Dermis microvascular lymphatic vessel endothelial cell (primary cell): ENCODE measurements around the gene EZR. TPM values are rescaled to one million over a fixed set of nuclear protein-coding genes. Genes with fewer than 3 reads are reported as not detected.

Experiments used
- DNase-seq, 2 donors: peaks; one replicate each; pipeline versions ENCODE4 v3.0.0 to v3.0.0-alpha.2; 2010; ENCODE audit warnings: low read depth in 2 of 2
- total RNA-seq: library from RNA; depleted of rRNA; stranded (reverse); fragments of >200 nt; gene quantifications from 2 replicates; pipeline ENCODE4 v1.2.1, GENCODE V29; 2014

Gene EZR
- total RNA-seq, 1 donor from 2014 or later = 64.4 TPM

DNA sequence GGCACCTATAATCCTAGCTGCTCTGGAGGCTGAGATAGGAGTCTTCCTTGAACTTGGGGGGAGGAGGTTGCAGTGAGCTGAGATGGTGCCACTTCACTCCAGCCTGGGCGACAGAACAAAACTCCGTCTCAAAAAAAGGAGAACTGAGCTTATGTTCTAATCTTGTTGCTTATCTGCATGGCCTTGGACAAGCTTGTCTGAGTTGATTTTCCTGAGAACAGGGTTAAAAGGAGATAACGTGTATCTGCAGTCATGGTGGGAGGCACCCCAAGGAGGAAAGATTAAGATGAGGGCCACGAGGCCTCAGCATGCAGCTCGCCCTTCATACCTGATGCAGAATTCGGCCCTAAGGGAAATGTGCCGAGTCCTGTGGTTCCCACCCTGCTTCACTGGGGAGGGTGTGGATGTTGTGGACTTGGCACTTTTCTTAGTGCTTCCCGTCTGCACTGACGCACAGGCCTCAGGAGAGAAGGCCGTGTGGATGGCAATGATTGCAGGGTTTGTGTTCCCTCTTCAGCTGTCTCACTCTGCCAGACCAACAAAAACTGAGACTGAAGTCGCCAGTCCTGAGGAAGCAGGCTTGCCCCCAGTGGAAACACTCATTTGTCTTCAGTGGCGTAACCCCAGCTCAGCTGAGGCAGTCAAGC lies 56.3 kb downstream of the EZR start:
- DNase-seq = no peak

DNA sequence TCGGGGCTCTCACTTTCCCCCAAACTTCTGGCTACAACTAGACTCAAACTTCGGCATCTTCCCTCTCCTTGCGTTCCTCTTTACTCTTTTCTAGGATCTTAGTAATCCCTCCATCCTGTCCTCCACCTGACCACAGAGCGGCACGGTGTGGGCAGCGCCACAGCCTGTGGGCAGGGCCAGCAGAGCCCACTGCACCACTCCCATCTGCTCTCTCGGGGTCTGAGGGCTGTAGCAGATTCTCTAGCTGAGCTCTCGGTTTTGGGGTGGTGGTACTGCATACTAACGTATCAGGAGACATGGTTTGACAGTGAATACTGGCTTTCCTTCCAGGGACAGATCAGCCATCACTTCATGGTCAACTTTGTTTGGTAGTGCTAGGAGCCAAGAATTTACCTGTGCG lies 57.4 kb downstream of the EZR start:
- DNase-seq = no peak

DNA sequence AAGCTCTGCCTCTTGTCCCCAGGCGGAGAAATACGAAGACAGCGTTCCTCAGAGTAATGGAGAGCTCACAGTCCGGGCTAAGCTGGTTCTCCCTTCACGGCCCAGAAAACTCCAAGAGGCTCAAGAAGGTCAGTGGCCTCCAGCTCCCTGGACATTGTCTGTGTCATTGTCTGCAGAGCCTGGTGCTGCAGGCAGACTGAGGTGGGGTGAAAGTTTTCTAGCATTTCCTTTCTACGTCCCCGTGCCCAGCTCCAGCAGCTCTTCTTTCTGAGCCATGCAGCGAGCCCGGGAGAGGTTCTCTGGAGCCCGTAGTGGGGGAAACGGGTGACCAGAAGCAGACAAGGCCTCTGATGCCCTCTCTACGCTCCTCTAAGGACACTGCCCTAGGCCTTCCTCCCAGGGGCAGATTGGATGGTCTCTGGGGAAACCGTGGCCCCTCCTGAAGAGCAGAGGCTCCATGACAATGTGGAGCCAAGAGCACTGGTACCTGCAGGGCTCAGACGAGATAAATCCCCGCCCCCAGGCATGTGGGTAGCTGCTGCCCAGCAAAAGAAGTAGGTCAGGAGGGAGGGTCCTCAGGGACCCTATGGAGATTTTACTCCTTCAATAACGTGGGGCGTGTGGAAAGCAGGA lies 58.4 kb downstream of the EZR start:
- DNase-seq = no peak

DNA sequence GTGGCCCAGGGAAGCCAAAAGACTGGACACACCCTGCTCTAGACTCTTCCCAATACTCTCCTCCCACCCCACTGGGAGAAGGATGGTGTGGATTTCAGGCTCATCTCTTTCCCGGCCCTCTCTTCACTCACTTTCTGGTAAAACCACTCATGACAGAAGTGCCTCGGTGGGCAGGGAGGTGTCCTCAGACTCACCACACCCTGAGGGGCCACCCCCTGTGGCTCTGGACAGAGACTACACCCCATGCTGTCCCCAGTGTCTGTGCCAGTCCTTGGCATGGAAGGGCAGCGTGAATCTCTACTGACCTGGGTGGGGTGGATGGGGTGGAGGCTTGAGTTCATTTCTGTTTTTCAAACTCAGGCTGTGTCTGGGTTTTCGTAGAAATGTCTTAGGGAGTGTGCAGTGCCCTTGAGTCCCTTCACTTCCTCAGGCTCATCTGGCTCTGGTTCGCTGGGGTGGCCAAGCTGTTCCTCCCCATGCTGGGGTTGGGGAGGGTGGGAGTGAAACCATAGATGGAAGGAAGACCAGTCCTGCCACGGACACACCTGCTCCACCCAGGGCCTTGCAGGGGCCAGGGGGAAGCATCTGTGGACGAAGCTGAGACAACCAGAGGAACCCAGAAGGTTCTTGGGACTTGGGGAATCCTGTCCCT lies 59.1 kb downstream of the EZR start:
- no peak for DNase-seq

DNA sequence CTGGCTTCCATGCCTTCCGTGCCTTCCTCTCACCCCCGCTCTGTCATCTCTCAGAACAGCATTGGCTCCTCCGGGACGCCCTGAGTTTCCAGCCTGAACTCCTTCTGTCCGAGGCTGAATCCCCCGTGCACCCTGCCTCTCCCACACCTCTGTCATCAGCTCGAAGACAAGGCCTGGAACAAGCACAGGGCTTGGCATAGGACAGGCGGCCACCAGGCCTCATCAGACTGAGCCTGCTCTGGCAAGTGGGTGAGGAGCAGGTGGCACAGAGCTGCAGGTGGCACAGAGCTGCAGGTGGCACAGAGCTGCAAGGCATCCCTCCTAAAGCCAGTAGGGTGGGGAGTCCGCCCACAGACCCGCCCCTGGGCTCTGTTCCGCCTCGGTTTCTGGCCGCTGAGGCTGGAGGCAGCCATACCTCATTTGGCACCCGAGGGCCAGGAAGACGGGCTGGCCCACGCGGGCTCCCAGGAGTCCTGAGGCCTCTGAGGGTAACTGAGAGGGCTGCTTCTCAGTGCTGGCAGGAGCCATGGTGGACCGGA lies 60.2 kb downstream of the EZR start:
- no peak for DNase-seq

DNA sequence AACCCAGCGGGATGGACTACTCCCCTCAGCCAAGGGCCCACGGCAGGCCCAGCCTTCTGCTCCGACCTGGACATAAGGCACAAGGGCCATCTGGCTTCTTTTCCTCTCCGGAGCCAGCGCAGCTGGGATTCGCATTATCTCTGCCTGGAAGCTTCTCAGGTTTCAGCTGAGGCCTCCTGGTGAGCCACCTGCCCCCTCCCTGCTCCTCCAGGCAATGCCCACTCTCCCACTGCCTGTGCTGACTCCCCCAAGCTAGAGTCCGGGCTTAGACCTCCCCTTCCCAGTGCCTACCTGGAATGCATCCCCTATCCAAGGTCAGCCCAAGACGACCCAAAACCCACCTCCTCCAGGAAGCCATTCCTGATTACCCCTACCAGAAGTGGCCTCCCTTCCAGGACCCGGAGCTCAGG lies 60.7 kb downstream of the EZR start:
- no peak for DNase-seq

DNA sequence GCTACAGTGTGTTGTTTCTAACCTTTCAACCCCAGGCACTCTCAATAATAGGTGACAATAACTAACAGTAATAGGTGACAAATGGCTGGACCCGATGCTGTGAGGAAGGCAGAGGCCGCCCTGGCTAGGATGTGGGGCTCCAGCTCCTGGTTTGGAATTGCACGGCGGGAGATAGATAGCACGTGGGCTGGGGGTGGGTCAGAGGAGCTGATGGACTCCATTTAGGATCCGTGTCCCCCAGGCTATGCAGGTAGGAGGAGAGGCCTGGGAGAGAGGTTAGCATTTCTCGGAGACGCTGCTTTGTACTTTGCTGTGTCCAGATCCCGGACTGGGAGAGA lies 61.4 kb downstream of the EZR start:
- no peak for DNase-seq

DNA sequence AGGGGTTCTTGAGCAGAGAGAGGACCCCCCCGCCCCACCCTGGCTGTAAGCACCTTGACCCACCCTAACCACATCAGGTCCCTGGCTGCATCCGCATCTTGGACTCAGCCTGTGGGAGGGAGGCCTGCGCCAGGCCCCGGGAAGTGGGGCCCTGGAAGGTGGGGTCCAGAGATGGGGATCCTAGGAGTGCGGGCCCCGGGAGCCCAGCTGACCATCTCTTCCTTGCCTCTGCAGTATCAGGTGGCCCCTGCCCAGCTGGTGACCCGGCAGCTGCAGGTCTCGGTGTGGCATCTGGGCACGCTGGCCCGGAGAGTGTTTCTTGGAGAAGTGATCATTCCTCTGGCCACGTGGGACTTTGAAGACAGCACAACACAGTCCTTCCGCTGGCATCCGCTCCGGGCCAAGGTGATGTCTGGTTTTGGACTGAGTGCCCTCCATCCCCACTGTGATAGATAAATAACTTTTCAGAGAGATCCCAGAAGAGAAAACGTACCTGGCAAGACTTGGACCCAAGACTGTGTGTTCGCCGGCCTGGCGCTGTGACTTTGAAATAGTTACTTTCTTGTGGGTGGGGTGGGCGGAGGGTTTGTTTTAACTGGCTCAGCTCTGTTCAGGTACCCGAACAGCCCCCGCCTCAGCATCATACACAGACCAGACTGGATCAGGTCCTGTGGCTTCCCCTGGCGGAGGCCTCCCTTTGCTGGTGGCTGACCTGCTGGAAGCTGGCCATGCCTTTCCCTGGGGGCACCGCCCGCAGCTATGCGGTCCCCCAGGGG lies 62.0 kb downstream of the EZR start:
- no peak for DNase-seq

DNA sequence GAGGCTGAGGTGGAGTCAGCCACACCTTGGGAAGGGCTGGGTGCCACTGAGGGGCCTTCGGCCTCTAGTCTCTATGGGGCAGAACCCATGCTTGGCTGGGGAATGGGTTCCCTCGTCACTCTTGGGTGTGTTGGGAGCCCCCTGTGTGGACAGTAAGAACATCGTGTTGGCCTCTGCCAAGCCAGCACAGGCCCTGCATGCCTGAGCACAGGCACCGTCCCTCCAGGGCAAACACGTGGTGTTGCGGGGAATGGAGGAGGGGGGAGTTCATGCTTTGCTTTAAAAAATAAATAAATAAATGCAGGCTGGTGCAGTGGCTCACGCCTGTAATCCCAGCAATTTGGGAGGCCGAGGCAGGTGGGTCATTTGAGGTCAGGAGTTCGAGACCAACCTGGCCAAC lies 63.0 kb downstream of the EZR start:
- no peak for DNase-seq

DNA sequence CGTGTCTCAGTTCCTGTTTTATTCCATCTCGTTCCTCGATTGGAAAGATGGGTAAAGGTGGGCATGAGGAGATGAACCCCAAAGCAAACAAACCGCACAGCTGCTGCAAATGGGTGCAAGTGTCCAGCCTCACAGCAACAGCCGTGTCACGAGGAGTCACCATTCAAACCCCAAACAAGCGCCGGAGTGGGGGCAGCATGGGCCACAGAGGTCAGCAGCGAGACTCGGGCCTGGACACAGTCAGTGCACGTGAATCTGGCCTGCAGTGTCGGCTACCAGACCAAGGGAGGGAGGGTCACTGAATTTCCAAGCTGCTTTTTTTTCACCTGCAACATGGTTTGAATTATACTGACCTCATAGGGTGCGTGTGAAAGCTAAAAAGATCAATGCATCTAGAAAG lies 63.5 kb downstream of the EZR start:
- DNase-seq = no peak

DNA sequence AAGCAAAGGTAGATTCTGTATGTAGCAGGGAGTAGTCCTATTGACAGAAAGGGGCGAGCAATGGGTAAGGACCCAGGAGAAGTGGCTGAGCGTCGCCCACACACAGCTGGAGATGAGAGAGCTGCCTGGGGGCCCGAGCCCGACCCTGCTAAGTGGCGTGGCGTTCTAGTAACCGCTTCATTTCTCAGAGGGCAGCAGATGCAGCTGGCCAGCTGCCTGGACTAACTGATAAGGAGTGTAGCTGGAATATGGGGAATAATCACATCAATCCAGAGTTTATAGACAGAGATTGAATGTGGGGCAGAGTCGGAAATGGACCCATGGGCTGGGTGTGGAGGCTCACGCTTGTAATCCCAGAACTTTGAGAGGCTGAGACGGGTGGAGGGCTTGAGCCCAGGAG lies 64.4 kb downstream of the EZR start:
- DNase-seq = no peak

DNA sequence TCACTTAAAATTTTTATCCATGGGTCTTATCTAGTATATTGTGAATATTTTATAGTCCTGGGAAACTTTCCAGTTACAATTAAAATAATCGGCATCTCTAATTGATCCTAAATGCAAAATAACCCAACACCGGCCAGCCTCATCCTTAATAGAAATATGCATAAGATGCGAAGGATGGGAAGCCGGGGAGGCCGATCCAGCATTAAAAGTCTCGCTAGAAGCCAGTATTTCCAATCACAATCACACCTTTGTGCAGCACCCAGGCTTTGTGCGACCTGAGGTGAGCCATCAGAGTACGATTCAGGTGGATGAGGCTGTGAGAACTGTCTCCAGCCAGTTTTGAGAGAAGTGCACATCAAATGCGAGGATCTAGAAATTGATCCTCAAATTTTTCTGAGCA lies 65.4 kb downstream of the EZR start:
- DNase-seq = no peak

DNA sequence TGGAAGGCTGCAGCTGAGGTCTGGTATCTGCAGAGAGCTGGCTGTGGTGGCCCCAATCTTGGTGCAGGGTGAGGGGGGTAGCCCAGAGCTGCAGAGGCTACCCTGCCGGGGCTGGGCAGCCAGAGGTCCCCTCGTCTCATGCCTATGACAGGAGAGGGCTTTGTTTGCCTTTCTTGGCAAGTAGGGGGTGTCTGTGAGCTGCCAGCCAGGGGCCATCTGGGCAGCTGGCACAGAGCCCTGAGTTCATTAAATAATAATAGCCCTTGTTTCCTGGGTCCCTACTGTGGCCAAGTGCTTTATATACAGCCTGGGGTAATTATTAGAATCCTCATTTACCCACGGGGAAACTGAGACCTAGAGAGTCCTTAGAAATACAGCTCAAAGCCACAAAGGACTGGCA lies 66.6 kb downstream of the EZR start:
- no peak for DNase-seq

DNA sequence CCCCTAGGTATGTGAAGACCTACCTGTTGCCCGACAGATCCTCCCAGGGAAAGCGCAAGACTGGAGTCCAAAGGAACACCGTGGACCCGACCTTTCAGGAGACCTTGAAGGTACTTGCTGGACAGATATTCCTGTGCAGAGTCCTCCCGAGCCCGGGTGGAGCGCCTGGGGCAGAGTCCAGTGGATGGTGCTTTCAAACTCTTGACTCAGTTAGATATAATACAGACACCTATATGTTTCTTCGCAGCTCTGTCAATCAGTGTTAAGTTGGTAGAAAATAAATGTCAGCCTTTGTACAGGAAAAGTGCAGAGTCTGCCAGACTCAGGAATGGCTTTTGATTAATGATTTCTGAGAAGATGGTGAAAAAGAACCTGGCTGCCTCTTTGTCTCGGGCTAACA lies 67.2 kb downstream of the EZR start:
- DNase-seq = no peak

DNA sequence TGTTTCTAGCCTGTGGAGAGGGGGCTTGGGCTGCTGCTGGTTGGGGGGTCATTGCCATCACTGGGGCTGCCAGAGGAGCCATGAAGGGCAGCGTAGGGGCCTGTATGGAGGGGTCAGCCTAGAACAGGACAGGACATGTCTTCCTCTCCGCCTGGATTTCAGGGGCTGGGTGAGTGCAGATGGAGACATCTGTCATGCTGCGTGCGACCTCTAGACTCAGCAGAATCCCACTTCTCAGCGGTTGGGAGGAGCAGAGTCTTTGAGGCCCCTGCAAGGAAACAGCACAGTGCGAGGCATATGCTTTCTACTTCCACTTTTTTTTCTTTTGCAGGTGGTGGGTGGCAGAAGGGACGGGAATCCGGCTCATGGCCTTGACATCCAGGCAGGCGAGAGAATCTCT lies 67.9 kb downstream of the EZR start:
- DNase-seq = no peak

DNA sequence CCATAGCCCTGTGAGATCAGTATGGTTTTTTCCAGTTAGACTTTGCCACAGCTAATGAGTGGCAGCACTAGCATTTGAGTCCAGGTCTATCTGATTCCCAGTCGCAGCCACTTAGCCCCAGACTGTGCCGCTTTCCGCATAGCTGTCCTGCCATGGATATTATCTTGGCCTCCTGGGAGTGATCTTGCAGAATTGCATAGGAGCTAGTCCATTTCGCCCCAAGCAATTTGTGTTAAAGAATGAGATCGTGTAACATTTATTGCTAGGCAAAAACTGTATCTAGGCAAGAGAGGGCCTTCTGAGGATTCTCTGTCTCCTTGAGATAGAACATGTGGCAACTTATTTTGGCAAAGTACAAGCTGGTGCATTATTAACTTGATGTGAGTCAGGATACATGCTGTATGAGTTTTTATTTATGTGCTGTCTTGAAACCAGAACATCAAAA lies 74.2 kb downstream of the EZR start:
- DNase-seq = no peak

DNA sequence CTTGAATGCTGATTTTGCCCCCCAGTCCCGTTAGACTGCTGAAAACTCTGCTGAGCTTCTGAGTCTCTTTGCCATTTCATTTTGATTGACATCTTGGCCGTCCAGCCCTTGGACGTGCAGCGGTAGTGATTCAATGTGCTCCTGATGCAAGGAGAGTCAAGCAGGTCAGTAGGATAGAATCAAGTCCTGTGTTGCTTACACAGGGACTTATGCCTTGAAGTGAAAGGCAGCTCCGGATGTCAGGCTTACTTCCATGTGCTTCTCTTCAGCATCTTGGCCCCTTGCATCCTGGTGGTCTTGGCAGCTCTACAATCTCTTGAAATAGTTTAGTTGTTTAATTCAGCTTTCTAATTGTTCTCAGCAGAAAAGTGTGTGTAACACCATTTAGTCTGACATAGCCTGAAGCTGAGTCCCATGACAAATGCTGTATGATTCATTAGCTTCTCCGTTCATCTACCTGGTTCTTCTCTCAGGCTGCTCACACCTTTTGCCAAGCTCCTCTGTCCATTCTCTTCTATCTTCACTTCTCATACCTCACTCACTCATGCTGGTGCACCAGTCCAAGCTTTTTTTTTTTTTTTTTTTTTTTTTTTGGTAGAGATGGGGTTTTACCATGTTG lies 76.0 kb downstream of the EZR start:
- no peak for DNase-seq

DNA sequence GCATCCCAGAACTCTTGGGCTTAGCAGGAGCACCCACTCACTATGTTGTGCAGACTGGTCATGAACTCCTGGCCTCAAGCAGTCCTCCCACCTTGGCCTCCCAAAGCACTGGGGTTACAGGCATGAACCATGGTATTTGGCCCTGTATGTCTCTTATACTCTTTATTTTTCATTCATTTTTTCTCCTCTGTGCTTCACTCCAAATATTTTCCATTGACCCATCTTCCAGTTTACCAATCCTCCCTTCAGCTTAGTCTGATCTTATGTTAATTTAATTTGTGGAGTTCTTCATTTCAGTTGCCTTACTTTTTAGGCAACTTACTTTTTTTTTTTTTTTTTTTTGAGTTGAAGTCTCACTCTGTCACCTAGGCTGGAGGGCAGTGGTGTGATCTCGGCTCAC lies 79.5 kb downstream of the EZR start:
- DNase-seq = no peak

DNA sequence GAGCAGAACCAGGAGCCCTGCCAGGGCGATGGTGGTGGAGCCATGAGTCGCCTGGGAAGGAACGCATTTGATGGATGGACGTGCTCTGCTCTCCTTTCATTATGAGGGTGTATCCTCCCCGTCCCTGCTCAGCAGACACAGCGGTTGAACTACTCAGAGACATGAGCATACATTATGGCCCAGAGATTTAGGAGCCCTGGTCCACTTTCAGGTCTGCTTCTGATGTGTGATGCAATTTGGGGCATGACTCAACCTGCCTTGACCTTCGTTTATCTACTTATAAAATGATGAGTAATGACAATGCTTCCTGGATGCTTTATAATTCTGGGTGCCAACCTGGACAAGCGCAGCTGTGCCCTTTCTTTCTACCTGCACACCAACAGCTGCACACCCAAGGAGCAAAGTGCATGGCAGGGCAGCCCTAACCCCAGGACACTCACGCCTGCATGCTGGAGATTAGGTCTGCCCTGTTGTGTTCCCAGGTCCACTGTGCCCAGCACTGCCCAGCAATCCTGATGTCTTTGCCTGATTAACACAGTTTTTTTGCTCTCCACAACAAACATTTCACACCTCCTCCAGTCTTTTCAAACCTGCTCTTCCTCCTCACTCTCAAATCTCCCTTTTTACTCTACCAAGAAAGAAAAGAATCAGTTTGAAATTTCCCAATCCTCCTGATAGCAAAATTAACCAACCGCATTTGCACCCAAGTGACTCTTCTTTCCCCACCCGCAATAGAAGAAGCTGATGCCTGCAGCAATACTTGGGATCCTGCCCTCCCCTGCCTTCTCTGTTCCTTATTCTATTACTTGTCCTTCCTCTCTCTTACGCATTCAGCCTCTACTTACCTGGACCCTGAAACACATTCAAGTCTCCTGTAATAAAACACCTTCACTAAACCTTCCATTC lies 81.2 kb downstream of the EZR start:
- no peak for DNase-seq

DNA sequence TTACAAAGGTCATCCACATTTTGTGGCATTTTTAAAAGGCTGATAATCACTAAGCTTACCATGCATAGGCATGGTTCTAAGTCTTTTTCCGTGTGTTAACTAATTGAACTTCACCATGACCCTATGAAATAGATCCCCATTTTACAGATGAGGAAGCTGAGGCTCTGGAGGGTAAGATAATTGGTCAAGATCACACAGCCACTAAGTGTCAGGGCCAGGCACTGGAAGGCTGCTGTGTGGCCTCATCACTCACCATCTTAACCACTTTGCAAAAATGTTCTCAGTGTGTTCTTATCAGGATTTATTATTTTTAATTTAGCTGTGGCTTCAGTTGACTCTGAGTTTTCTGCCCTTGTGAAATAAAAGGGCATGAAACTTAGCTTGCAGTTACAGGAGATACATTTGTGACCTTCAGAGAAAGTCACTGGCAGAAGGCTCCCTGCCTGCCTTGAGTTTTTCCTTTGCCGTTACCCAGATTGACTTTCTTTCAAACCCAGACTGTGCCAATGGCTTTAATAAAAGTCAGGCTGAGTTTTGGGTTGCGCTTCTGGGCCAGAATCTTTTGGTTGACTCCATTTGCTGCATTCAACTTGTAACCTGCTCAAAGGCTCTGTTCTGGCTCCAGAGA lies 82.0 kb downstream of the EZR start:
- no peak for DNase-seq
